GM19467 (cell line): ENCODE results near the gene NBEA.
"Not testable (repeated sequence)": the region's sequence is repeated elsewhere in the genome, so short reads cannot be mapped to it uniquely, and the experiment has no call there.

Experiments
- ATAC-seq: cut with Tn5 transposase; IDR thresholded peaks from one replicate; pipeline ENCODE4 v1.9.1; 2021; ENCODE audit warnings: mild to moderate bottlenecking, moderate library complexity; ENCODE audit not compliant: unreplicated experiment

Gene NBEA

GRCh38 chr13:35058585-35058984 is 116.5 kb downstream of the NBEA start:
- peak; percentile 86 for ATAC-seq

GRCh38 chr13:35086667-35087066 is 144.6 kb downstream of the NBEA start:
- ATAC-seq: no peak

- ATAC-seq: no peak
Observed at GRCh38 chr13:35092251-35092650, 150.2 kb downstream of the NBEA start.

GRCh38 chr13:35092751-35093150 is 150.7 kb downstream of the NBEA start:
- ATAC-seq: no peak

GRCh38 chr13:35093356-35093755 is 151.3 kb downstream of the NBEA start:
- no peak for ATAC-seq

- not testable (repeated sequence) for ATAC-seq
Observed at GRCh38 chr13:35106771-35107170, 164.7 kb downstream of the NBEA start.

- no peak for ATAC-seq
Observed at GRCh38 chr13:35107535-35107934, 165.5 kb downstream of the NBEA start.

GRCh38 chr13:35113612-35114011 is 171.5 kb downstream of the NBEA start:
- not testable (repeated sequence) for ATAC-seq

- no peak for ATAC-seq
Observed at GRCh38 chr13:35127466-35127865, 185.4 kb downstream of the NBEA start.

- no peak for ATAC-seq
Observed at GRCh38 chr13:35129500-35129899, 187.4 kb downstream of the NBEA start.

- ATAC-seq: no peak
Observed at GRCh38 chr13:35131471-35131870, 189.4 kb downstream of the NBEA start.

- ATAC-seq: no peak
Observed at GRCh38 chr13:35136585-35136984, 194.5 kb downstream of the NBEA start.

GRCh38 chr13:35139591-35139990 is 197.5 kb downstream of the NBEA start:
- ATAC-seq: no peak

- no peak for ATAC-seq
Observed at GRCh38 chr13:35140321-35140720, 198.3 kb downstream of the NBEA start.

- no peak for ATAC-seq
Observed at GRCh38 chr13:35140831-35141230, 198.8 kb downstream of the NBEA start.

- ATAC-seq: no peak
Observed at GRCh38 chr13:35143123-35143522, 201.1 kb downstream of the NBEA start.

- ATAC-seq: no peak
Observed at GRCh38 chr13:35144166-35144890, 202.3 kb downstream of the NBEA start.

GRCh38 chr13:35146686-35147085 is 204.6 kb downstream of the NBEA start:
- no peak for ATAC-seq

GRCh38 chr13:35157143-35157755 is 215.2 kb downstream of the NBEA start:
- ATAC-seq: peak; percentile 62

- ATAC-seq: no peak
Observed at GRCh38 chr13:35159041-35159440, 217.0 kb downstream of the NBEA start.

GRCh38 chr13:35160896-35161295 is 218.8 kb downstream of the NBEA start:
- no peak for ATAC-seq

- ATAC-seq: no peak
Observed at GRCh38 chr13:35162420-35162819, 220.3 kb downstream of the NBEA start.

GRCh38 chr13:35163674-35164073 is 221.6 kb downstream of the NBEA start:
- ATAC-seq: peak; percentile 55
